ENCODE results near the gene C9orf153.

C9orf153 gene

DNA sequence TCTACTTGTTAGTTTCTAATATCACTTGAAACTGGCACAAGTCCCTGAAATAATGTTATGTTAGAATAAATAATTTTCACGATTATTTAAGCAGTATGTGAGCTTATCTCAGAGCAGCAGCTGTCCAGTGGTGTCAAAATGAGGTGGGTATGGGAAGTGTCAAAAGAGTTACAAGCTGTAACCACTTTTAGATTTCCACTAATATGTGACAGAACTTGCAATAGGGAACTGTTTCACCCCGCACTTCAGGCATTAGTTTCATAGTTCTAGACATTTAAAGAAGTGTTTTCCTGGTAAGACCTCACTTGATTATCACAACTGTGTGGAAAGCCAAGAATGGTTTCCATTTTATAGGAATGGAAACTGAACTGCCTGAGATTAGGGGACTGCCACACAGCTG lies 25.8 kb upstream of the C9orf153 start:
- Histone ChIP-seq H3K9me3 (ENCODE audit: control insufficient read depth in 1 of 2, low read length in 2 of 2) (no peaks in the 10 kb centered on the region), H3K4me1 (ENCODE audit: control insufficient read depth in 1 of 2, insufficient read depth in 2 of 2, low read length in 2 of 2) (peaks cover 8 to 17% of the 10 kb centered on the region in 2 donors), H3K36me3 (ENCODE audit: control insufficient read depth in 1 of 2, insufficient read depth in 2 of 2, low read length in 2 of 2) (peaks cover 7 to 8% of the 10 kb centered on the region in 2 donors), H3K27me3 (ENCODE audit: low read depth, low read length) (no peaks in the 10 kb centered on the region), H3K4me3 (ENCODE audit: low read depth in 1 of 2, low read length in 2 of 2) (no peak overlapping the region), H3K27ac (ENCODE audit: low read length) (no peak overlapping the region)

DNA sequence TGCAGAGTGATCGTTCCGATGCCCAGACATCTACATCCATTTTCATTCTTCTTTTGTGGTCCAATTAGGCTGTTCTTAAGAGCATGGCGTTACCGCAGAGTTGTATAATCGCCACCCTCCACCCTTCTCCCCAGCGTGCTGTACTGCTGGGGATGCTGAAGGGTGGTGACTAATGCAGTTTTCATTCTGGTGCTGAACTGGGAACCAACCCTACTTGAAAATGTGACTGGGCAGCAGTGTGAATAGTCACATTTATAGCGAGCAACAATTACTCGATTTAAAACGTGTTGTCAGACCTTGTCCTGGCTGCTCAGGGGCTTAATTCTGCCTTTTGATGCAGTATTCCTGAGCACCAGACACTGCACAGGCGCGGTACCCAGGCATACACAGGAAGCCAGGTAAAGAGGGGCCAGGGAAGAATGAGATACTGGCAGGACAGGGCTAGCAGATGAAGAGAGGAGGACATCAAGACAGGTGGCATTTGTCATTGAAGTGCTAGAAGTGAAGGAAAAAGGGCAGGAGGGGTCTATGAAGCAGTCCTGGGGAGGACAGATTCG lies 23.6 kb upstream of the C9orf153 start:
- H3K27ac ChIP-seq (ENCODE audit: low read length): peak overlapping the region; percentile 85
- H3K27me3 ChIP-seq (ENCODE audit: low read depth, low read length): no peaks in the 10 kb centered on the region
- peaks cover 11% of the 10 kb centered on the region in 2 donors for H3K36me3 ChIP-seq (ENCODE audit: control insufficient read depth in 1 of 2, insufficient read depth in 2 of 2, low read length in 2 of 2)
- H3K4me1 ChIP-seq (ENCODE audit: control insufficient read depth in 1 of 2, insufficient read depth in 2 of 2, low read length in 2 of 2): peaks cover 13 to 26% of the 10 kb centered on the region in 2 donors
- no peaks in the 10 kb centered on the region for H3K9me3 ChIP-seq (ENCODE audit: control insufficient read depth in 1 of 2, low read length in 2 of 2)
- peak overlapping the region; percentile 91 to 92 for H3K4me3 ChIP-seq (ENCODE audit: low read depth in 1 of 2, low read length in 2 of 2)

DNA sequence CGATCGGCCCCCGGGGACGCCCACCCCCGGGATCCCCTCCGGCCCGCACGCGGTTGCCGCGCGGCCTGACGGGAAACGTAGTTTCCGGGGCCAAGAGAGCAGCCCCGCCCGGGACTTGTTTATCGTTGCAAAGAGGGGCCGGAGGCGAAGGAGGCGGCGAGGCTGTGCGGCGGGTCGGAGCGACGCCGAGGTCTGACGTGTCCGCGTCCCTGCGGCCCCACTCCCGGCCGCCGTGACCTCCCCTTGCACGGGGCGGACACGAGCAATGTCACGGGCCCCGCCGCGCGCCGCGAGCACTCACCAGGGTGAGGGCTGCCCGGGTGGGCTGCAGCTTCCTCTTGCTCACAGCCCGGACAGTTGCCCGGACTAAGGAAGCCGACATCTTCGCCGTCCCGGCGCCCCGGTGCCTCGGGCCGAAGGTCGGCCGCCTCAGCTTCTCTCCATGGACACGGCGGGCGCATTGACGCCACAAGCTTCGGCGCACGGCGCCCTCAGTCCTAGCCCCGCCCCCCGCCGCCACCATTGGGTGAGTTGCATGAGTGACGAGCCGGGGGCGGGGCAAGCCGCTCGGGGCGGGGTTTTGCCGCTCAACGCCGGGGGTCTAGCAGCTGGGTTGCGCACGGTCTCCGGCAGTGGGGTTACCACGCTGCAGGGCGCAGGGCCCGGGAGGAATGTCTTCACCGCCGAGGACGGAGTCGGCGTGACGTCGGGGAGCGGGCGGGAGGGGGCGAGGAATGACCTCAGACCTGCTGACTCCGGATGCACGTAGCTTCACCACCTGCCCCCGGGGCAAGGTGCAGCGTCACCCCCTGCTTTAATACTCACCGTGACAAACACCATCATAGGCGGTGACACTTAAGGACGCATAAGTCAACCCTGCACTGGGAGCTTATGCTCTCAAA lies 22.9 kb upstream of the C9orf153 start, which contains the start of gene ISCA1:
Gene ISCA1 (minus strand): TSS at position 462 of the 902 bp plus-strand sequence. CDS start 80 bp downstream, at position 382.
- H3K9me3 ChIP-seq (ENCODE audit: control insufficient read depth in 1 of 2, low read length in 2 of 2): no peaks in the 10 kb centered on the region
- H3K36me3 ChIP-seq (ENCODE audit: control insufficient read depth in 1 of 2, insufficient read depth in 2 of 2, low read length in 2 of 2): peaks cover 9 to 11% of the 10 kb centered on the region in 2 donors
- H3K4me3 ChIP-seq (ENCODE audit: low read depth in 1 of 2, low read length in 2 of 2): peak within 1 kb of the TSS; percentile 91 to 92
- peaks cover 13 to 27% of the 10 kb centered on the region in 2 donors for H3K4me1 ChIP-seq (ENCODE audit: control insufficient read depth in 1 of 2, insufficient read depth in 2 of 2, low read length in 2 of 2)
- peak within 1 kb of the TSS; percentile 85 for H3K27ac ChIP-seq (ENCODE audit: low read length)
- H3K27me3 ChIP-seq (ENCODE audit: low read depth, low read length): no peaks in the 10 kb centered on the region

DNA sequence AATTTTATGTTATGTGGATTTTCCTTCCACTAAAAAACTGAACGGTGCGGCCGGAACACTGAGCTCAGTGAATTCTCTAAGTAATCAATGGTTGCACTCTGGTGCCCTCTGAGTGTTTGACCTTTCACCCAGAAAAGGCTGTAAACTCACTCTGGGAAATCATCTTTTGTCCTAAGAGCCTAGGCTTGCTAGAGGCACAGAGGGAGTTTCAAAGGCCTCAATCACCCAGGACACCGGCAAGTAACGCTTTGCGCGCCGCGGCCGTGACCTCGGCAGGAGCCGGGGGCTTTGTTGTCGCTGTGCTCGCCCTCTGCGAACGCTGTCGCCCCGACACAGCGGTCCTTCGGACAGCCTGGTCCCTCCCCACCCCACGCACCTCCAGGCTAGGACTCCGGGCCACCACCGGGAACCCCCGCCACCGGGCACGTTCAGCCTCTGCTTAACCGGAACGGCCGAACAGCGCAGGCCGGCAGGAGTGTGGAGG lies 22.2 kb upstream of the C9orf153 start:
- peaks cover 13 to 34% of the 10 kb centered on the region in 2 donors for H3K4me1 ChIP-seq (ENCODE audit: control insufficient read depth in 1 of 2, insufficient read depth in 2 of 2, low read length in 2 of 2)
- peaks cover 9 to 11% of the 10 kb centered on the region in 2 donors for H3K36me3 ChIP-seq (ENCODE audit: control insufficient read depth in 1 of 2, insufficient read depth in 2 of 2, low read length in 2 of 2)
- H3K9me3 ChIP-seq (ENCODE audit: control insufficient read depth in 1 of 2, low read length in 2 of 2): no peaks in the 10 kb centered on the region
- peak overlapping the region; percentile 85 for H3K27ac ChIP-seq (ENCODE audit: low read length)
- H3K27me3 ChIP-seq (ENCODE audit: low read depth, low read length): no peaks in the 10 kb centered on the region
- peak overlapping the region; percentile 91 to 92 for H3K4me3 ChIP-seq (ENCODE audit: low read depth in 1 of 2, low read length in 2 of 2)

DNA sequence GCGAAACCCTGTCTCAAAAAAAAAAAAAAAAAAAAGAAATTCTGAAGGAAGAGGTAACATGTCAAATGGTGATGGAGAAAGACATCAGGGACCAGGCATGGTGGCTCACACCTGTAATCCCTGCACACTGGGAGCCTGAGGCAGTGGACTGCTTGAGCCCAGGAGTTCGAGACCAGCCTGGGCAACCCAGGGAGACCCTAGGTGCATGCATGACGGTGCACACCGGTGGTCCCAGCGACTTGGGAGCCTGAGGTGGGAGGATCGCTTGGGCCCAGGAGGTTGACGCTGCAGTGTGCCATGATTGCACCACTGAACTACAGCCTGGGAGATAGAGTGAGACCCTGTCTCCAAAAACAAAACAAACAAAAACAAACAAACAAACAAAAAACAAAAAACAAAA lies 21.1 kb upstream of the C9orf153 start:
- H3K36me3 ChIP-seq (ENCODE audit: control insufficient read depth in 1 of 2, insufficient read depth in 2 of 2, low read length in 2 of 2): peaks cover 9 to 11% of the 10 kb centered on the region in 2 donors
- peaks cover 13 to 36% of the 10 kb centered on the region in 2 donors for H3K4me1 ChIP-seq (ENCODE audit: control insufficient read depth in 1 of 2, insufficient read depth in 2 of 2, low read length in 2 of 2)
- H3K9me3 ChIP-seq (ENCODE audit: control insufficient read depth in 1 of 2, low read length in 2 of 2): no peaks in the 10 kb centered on the region
- no peak overlapping the region for H3K27ac ChIP-seq (ENCODE audit: low read length)
- no peaks in the 10 kb centered on the region for H3K27me3 ChIP-seq (ENCODE audit: low read depth, low read length)
- peak overlapping the region; percentile 91 to 92 for H3K4me3 ChIP-seq (ENCODE audit: low read depth in 1 of 2, low read length in 2 of 2)

DNA sequence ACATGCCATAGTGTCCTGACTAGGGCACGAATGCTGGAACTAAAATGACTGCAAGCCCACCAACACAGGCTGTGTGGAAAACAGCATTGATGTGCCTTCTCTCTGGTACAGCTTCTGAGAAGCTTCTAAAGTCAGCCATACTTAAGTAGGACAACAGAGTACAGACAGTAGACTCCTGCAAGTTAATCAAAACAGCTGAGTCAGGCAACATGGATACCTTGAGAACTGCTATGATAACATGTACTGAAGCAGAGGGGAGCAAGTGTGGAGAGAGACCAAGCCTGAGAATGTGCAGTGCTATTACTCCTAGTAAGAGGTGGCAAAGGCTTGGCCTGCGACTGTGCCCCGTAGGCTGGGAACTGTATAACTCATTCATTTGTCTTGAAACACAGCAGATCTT lies 20.4 kb upstream of the C9orf153 start:
- Histone ChIP-seq H3K36me3 (ENCODE audit: control insufficient read depth in 1 of 2, insufficient read depth in 2 of 2, low read length in 2 of 2) (peaks cover 9 to 11% of the 10 kb centered on the region in 2 donors), H3K27me3 (ENCODE audit: low read depth, low read length) (no peaks in the 10 kb centered on the region), H3K9me3 (ENCODE audit: control insufficient read depth in 1 of 2, low read length in 2 of 2) (no peaks in the 10 kb centered on the region), H3K4me1 (ENCODE audit: control insufficient read depth in 1 of 2, insufficient read depth in 2 of 2, low read length in 2 of 2) (peaks cover 13 to 43% of the 10 kb centered on the region in 2 donors), H3K27ac (ENCODE audit: low read length) (no peak overlapping the region), H3K4me3 (ENCODE audit: low read depth in 1 of 2, low read length in 2 of 2) (no peak overlapping the region)

DNA sequence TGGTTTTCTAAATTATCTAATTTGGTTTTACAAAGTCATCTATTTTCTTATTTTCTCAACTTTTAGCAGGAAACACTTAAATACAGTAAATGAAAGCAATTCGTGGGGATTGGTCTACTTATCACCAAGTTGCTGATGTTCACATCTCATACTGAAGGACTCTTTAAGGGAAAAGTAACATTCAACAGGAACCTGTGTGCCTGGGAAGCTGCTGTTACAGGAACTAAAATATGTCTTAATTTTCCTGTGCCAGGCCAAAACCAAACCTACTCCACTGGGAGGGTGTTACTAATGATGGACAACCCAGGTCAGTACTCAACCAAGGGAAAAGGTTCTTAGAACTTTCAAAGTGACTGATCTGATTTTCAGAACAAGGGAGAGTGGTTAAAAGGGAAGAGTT lies 17.6 kb upstream of the C9orf153 start:
- Histone ChIP-seq H3K27me3 (ENCODE audit: low read depth, low read length) (no peaks in the 10 kb centered on the region), H3K4me3 (ENCODE audit: low read depth in 1 of 2, low read length in 2 of 2) (no peak overlapping the region), H3K36me3 (ENCODE audit: control insufficient read depth in 1 of 2, insufficient read depth in 2 of 2, low read length in 2 of 2) (peaks cover 22 to 26% of the 10 kb centered on the region in 2 donors), H3K27ac (ENCODE audit: low read length) (no peak overlapping the region), H3K9me3 (ENCODE audit: control insufficient read depth in 1 of 2, low read length in 2 of 2) (no peaks in the 10 kb centered on the region), H3K4me1 (ENCODE audit: control insufficient read depth in 1 of 2, insufficient read depth in 2 of 2, low read length in 2 of 2) (peaks cover 13 to 39% of the 10 kb centered on the region in 2 donors)

DNA sequence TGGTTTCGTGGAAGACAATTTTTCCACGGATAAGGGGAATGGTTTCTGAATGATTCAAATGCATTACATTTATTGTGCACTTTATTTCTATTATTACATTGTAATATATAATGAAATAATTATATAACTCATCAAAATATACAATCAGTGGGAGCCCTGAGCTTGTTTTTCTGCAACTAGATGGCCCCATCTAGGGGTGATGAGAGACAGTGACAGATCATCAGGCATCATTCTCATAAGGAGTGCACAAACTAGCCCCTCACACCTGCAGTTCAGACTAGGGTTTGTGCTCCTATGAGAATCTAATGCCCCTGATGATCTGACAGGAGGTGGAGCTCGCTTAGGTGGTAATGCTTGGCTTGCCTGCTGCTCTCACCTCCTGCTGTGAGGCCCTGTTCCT lies 16.5 kb upstream of the C9orf153 start:
- Histone ChIP-seq H3K27me3 (ENCODE audit: low read depth, low read length) (no peaks in the 10 kb centered on the region), H3K9me3 (ENCODE audit: control insufficient read depth in 1 of 2, low read length in 2 of 2) (no peaks in the 10 kb centered on the region), H3K4me1 (ENCODE audit: control insufficient read depth in 1 of 2, insufficient read depth in 2 of 2, low read length in 2 of 2) (peaks cover 8 to 35% of the 10 kb centered on the region in 2 donors), H3K36me3 (ENCODE audit: control insufficient read depth in 1 of 2, insufficient read depth in 2 of 2, low read length in 2 of 2) (peaks cover 27 to 30% of the 10 kb centered on the region in 2 donors), H3K4me3 (ENCODE audit: low read depth in 1 of 2, low read length in 2 of 2) (no peak overlapping the region), H3K27ac (ENCODE audit: low read length) (no peak overlapping the region)

DNA sequence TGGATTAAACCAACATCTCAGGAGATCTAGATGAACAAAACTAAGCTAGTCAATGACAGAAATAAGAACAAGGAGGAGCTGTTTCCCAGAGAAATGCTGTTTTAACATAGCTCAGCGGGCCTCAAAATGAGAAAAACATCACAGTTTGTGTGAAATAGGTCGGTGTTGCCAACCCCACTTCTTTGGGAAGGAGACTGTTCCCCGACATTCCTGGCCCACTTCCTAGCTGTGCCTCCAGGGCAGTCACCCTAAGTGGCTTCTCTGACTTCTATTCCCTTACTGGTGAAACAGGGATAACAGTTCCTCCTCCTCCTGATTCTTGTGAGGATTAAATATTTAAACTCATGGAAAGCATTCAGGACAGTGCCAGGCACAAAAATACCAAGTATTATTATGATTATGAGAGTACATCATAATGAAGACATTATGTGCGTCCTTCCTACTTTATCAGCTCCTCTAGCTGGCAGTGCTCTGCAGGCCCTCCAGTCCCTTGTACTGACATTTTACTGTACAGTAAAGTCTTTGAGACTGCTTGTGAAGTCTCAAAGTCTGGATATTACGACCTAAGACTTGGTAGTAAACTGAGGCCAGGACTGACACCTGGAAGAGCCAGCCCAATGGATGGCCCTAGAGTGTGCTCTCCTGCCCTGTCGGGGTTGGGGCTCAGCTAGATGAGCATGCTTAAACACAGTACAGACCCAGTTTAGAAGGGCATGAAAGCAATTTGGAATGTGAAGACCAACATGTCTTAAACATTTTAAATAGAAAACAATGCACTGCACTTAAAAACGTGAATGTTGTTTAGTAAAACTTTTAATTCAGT lies 15.6 kb upstream of the C9orf153 start:
- Histone ChIP-seq H3K4me3 (ENCODE audit: low read depth in 1 of 2, low read length in 2 of 2) (no peak overlapping the region), H3K27ac (ENCODE audit: low read length) (no peak overlapping the region), H3K36me3 (ENCODE audit: control insufficient read depth in 1 of 2, insufficient read depth in 2 of 2, low read length in 2 of 2) (peaks cover 27 to 29% of the 10 kb centered on the region in 2 donors), H3K9me3 (ENCODE audit: control insufficient read depth in 1 of 2, low read length in 2 of 2) (no peaks in the 10 kb centered on the region), H3K4me1 (ENCODE audit: control insufficient read depth in 1 of 2, insufficient read depth in 2 of 2, low read length in 2 of 2) (peaks cover 5 to 26% of the 10 kb centered on the region in 2 donors), H3K27me3 (ENCODE audit: low read depth, low read length) (no peaks in the 10 kb centered on the region)

DNA sequence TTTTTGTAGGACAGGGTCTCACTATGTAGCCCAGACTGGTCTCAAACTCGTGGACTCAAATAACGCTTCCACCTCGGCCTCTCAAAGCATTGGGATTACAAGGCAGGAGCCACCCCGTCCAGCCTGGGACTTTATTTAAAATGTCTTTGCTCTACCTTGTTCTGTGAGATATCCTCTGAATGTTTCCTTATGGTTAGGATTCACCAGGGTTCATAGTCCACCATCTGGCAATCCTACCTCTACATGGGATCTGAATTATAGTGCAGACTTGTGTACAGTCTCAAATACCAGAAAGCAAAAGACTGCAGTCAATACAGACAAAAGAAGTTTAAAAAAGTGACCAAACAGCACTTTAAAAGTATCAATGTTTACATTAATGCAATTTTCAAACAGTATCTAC lies 12.8 kb upstream of the C9orf153 start:
- H3K9me3 ChIP-seq (ENCODE audit: control insufficient read depth in 1 of 2, low read length in 2 of 2): no peaks in the 10 kb centered on the region
- H3K27me3 ChIP-seq (ENCODE audit: low read depth, low read length): no peaks in the 10 kb centered on the region
- no peak overlapping the region for H3K4me3 ChIP-seq (ENCODE audit: low read depth in 1 of 2, low read length in 2 of 2)
- H3K4me1 ChIP-seq (ENCODE audit: control insufficient read depth in 1 of 2, insufficient read depth in 2 of 2, low read length in 2 of 2): peaks cover 0 to 17% of the 10 kb centered on the region in 2 donors
- H3K36me3 ChIP-seq (ENCODE audit: control insufficient read depth in 1 of 2, insufficient read depth in 2 of 2, low read length in 2 of 2): peaks cover 18 to 25% of the 10 kb centered on the region in 2 donors
- H3K27ac ChIP-seq (ENCODE audit: low read length): no peak overlapping the region

DNA sequence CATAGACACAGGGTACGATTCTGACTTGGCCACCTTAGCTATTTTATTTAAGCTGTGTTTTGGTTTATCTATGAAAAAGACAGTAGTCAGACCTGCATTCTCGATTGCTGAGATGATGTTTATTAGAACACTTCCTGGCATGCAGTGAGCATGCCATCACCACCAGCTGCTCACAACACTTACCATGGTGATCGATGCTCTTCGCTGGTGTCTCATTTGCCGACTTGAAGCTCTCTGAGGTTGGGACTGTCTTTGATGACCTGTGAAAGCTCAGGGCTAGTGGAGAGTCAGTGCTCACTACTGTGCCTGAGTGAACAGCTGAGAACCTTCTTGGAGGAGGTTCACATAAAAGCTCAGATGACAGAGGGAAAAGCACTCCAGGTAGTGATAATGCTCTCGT lies 4.4 kb upstream of the C9orf153 start:
- no peaks in the 10 kb centered on the region for H3K27me3 ChIP-seq (ENCODE audit: low read depth, low read length)
- H3K27ac ChIP-seq (ENCODE audit: low read length): no peak overlapping the region
- H3K4me1 ChIP-seq (ENCODE audit: control insufficient read depth in 1 of 2, insufficient read depth in 2 of 2, low read length in 2 of 2): no peaks in the 10 kb centered on the region
- H3K9me3 ChIP-seq (ENCODE audit: control insufficient read depth in 1 of 2, low read length in 2 of 2): no peaks in the 10 kb centered on the region
- H3K4me3 ChIP-seq (ENCODE audit: low read depth in 1 of 2, low read length in 2 of 2): no peak overlapping the region
- peaks cover 20 to 24% of the 10 kb centered on the region in 2 donors for H3K36me3 ChIP-seq (ENCODE audit: control insufficient read depth in 1 of 2, insufficient read depth in 2 of 2, low read length in 2 of 2)
